ENCODE data around the gene ADRA2B. TPM values are rescaled to one million over a fixed set of nuclear protein-coding genes. Genes with fewer than 3 reads are reported as not detected.

ADRA2B gene
- 0.06 to 0.10 TPM (median 0.06 TPM) in 4 of 5 replicates, not detected in the other for total RNA-seq (2022; extraction: Qiagen RNA extraction; ENCODE audit: low read depth)

DNA sequence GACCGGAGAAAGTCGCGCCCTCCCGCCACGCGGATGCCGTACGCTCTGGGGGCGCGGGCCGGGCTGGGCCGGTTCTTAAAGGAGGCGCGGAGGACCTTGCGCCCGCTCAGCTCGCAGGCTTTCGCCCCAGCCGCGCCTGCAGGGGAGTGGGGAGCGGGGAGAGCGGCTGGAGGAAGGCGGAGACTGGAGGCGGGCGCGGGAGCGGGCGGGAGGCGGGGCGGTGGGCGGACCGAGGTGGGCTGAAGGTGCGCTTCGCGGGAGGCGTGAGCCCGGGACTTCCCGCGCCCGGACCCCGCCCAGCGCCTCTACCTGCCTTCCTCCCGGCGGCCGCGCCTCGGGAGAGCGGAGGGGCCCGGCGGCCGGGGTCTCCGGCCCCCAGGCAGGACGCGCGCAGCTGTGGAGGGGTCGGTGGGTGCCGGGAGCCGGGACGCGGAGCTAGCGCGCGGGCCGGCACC lies at the start of gene ADRA2B:
Gene ADRA2B (minus strand): TSS at position 148 of the 455 bp plus-strand sequence. CDS start 422 bp downstream, outside the sequence.

GRCh38 chr2:96145036-96145847 lies 28.9 kb upstream of the ADRA2B start, which contains the start of gene DUSP2:
TSS of gene DUSP2 (minus strand) at chr2:96145440. CDS start at chr2:96145354, 86 bp downstream.

GRCh38 chr2:96138179-96139145 lies 22.1 kb upstream of the ADRA2B start, which contains the start of gene ASTL:
TSS of gene ASTL (minus strand) at chr2:96138502. CDS start at chr2:96138436, 66 bp downstream.

Other genes starting within 250 kb of the ADRA2B start
- gene ANKRD36C, start 124.7 kb downstream of the ADRA2B start, total RNA-seq (2022; extraction: Qiagen RNA extraction; ENCODE audit: low read depth): 2.7 to 5.2 TPM (median 3.7 TPM) in 5 replicates
- not detected in 5 replicates for gene GPAT2, start 81.7 kb downstream of the ADRA2B start, total RNA-seq (2022; extraction: Qiagen RNA extraction; ENCODE audit: low read depth)
- gene ASTL, start 21.9 kb upstream of the ADRA2B start, total RNA-seq (2022; extraction: Qiagen RNA extraction; ENCODE audit: low read depth): not detected in 5 replicates
- 0.14 to 0.85 TPM (median 0.51 TPM) in 5 replicates for gene DUSP2, start 28.9 kb upstream of the ADRA2B start, total RNA-seq (2022; extraction: Qiagen RNA extraction; ENCODE audit: low read depth)
- gene STARD7, start 92.3 kb upstream of the ADRA2B start, total RNA-seq (2022; extraction: Qiagen RNA extraction; ENCODE audit: low read depth): 84.0 to 103 TPM (median 98.3 TPM) in 5 replicates
- gene TMEM127, start 149.4 kb upstream of the ADRA2B start, total RNA-seq (2022; extraction: Qiagen RNA extraction; ENCODE audit: low read depth): 35.7 to 49.9 TPM (median 45.7 TPM) in 5 replicates
- 67.8 to 89.5 TPM (median 86.5 TPM) in 5 replicates for gene CIAO1, start 149.7 kb upstream of the ADRA2B start, total RNA-seq (2022; extraction: Qiagen RNA extraction; ENCODE audit: low read depth)
- 114 to 129 TPM (median 120 TPM) in 5 replicates for gene SNRNP200, start 189.0 kb upstream of the ADRA2B start, total RNA-seq (2022; extraction: Qiagen RNA extraction; ENCODE audit: low read depth)
- not detected in 5 replicates for gene ITPRIPL1, start 208.7 kb upstream of the ADRA2B start, total RNA-seq (2022; extraction: Qiagen RNA extraction; ENCODE audit: low read depth)
- 41.7 to 53.6 TPM (median 46.7 TPM) in 5 replicates for gene NCAPH, start 219.2 kb upstream of the ADRA2B start, total RNA-seq (2022; extraction: Qiagen RNA extraction; ENCODE audit: low read depth)

Data from A549 treated with RU486 at 1 μM for 4 hours (cell line).